Measurements from ENCODE around the gene INHA. TPM values are rescaled to one million over a fixed set of nuclear protein-coding genes. Genes with fewer than 3 reads are reported as not detected.
A peak's percentile ranks its signal among the peaks of the same experiment; 100 is the strongest.

INHA gene
- total and polyA plus RNA-seq, 4 donors: 0.03 to 0.15 (median 0.11) TPM

GRCh38 chr2:219616550-219616949 is 44.4 kb downstream of the INHA start:
- Histone ChIP-seq H3K36me3 (ENCODE audit: control insufficient read depth in 4 of 4, insufficient read depth in 3 of 4, low read depth in 1 of 4, low read length in 3 of 4) (peaks cover 0 to 9% (median 7%) of the 10 kb centered on the region in 4 donors), H3K4me3 (ENCODE audit: low read depth in 1 of 3, low read length in 3 of 3) (no peak overlapping the region), H3K9me3 (ENCODE audit: control insufficient read depth in 4 of 4, low read length in 3 of 4) (no peaks in the 10 kb centered on the region), H3K27me3 (ENCODE audit: control insufficient read depth in 4 of 4, insufficient read depth in 4 of 4, low read length in 3 of 4) (no peaks in the 10 kb centered on the region), H3K27ac (ENCODE audit: low read depth in 1 of 2, low read length in 2 of 2) (no peak overlapping the region), H3K4me1 (ENCODE audit: control insufficient read depth in 4 of 4, insufficient read depth in 4 of 4, low read length in 3 of 4) (peaks cover 0 to 6% (median 0%) of the 10 kb centered on the region in 4 donors), H3K9ac (ENCODE audit: low read depth in 1 of 2, low read length in 2 of 2) (no peak overlapping the region)
- DNase-seq (ENCODE audit: low spot score): no peak
- 67% methylated on average over 4 of the region's 4 CpGs for WGBS
- TF ChIP-seq HNF4A (conservative IDR thresholded peaks at IDR 0.05): no peak
- no peak for TF ChIP-seq JUND (IDR thresholded peaks at IDR 0.05)
- TF ChIP-seq SP1 (IDR thresholded peaks at IDR 0.05): no peak
- no peak for TF ChIP-seq GABPA (IDR thresholded peaks at IDR 0.05 in 1 of 2, conservative IDR thresholded peaks at IDR 0.05 in 1 of 2)
- no peak for TF ChIP-seq TAF1 (conservative IDR thresholded peaks at IDR 0.05)
- TF ChIP-seq, protein P1, sequence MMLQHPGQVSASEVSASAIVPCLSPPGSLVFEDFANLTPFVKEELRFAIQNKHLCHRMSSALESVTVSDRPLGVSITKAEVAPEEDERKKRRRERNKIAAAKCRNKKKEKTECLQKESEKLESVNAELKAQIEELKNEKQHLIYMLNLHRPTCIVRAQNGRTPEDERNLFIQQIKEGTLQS (IDR thresholded peaks at IDR 0.05): no peak
- TF ChIP-seq FOXA1 (IDR thresholded peaks at IDR 0.05): no peak
- TF ChIP-seq YY1 (IDR thresholded peaks at IDR 0.05): no peak
- TF ChIP-seq EGR1 (IDR thresholded peaks at IDR 0.05; ENCODE audit: low read depth in 2 of 2): no peak
- TF ChIP-seq, protein P2, sequence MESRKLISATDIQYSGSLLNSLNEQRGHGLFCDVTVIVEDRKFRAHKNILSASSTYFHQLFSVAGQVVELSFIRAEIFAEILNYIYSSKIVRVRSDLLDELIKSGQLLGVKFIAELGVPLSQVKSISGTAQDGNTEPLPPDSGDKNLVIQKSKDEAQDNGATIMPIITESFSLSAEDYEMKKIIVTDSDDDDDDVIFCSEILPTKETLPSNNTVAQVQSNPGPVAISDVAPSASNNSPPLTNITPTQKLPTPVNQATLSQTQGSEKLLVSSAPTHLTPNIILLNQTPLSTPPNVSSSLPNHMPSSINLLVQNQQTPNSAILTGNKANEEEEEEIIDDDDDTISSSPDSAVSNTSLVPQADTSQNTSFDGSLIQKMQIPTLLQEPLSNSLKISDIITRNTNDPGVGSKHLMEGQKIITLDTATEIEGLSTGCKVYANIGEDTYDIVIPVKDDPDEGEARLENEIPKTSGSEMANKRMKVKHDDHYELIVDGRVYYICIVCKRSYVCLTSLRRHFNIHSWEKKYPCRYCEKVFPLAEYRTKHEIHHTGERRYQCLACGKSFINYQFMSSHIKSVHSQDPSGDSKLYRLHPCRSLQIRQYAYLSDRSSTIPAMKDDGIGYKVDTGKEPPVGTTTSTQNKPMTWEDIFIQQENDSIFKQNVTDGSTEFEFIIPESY (IDR thresholded peaks at IDR 0.05): no peak

GRCh38 chr2:219618733-219619122 is 46.6 kb downstream of the INHA start:
- H3K4me3 ChIP-seq (ENCODE audit: low read depth in 1 of 3, low read length in 3 of 3): no peak overlapping the region
- DNase-seq (ENCODE audit: low spot score): no peak
- no peak overlapping the region for H3K9ac ChIP-seq (ENCODE audit: low read depth in 1 of 2, low read length in 2 of 2)
- peaks cover 0 to 6% (median 0%) of the 10 kb centered on the region in 4 donors for H3K4me1 ChIP-seq (ENCODE audit: control insufficient read depth in 4 of 4, insufficient read depth in 4 of 4, low read length in 3 of 4)
- WGBS: 66% methylated on average over 3 of the region's 3 CpGs
- H3K27ac ChIP-seq (ENCODE audit: low read depth in 1 of 2, low read length in 2 of 2): no peak overlapping the region
- peaks cover 0 to 6% (median 3%) of the 10 kb centered on the region in 4 donors for H3K36me3 ChIP-seq (ENCODE audit: control insufficient read depth in 4 of 4, insufficient read depth in 3 of 4, low read depth in 1 of 4, low read length in 3 of 4)
- H3K27me3 ChIP-seq (ENCODE audit: control insufficient read depth in 4 of 4, insufficient read depth in 4 of 4, low read length in 3 of 4): no peaks in the 10 kb centered on the region
- no peaks in the 10 kb centered on the region for H3K9me3 ChIP-seq (ENCODE audit: control insufficient read depth in 4 of 4, low read length in 3 of 4)
- TF ChIP-seq HNF4A (conservative IDR thresholded peaks at IDR 0.05) (peak in 1 of 2 donors; percentile 16), RXRA (IDR thresholded peaks at IDR 0.05) (no peak)

DNA sequence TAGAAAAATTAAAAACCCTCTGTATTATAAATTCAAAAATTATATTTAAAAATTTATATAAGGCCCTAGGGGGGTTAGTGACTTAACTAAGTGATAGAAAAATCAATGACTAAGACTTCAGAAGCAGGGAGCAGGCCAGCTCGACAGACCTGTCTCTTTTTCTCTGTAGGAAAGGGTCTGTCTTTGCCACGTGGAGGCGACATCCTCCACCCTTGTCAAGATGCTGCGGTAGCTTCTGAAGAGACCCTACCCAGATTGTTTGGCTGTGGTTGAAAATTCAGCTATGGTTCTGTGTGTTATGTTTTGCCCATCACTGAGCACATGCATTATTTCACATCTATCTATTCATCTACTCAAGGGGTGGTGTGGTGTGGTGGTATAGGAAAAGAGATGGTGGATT is 47.1 kb downstream of the INHA start:
- TF ChIP-seq, protein P2 (IDR thresholded peaks at IDR 0.05): no peak
- TF ChIP-seq, protein P1 (IDR thresholded peaks at IDR 0.05): no peak
- TF ChIP-seq RXRA (IDR thresholded peaks at IDR 0.05) (no peak), JUND (IDR thresholded peaks at IDR 0.05) (no peak), RAD21 (IDR thresholded peaks at IDR 0.05) (no peak), SP1 (IDR thresholded peaks at IDR 0.05) (no peak), FOXA2 (IDR thresholded peaks at IDR 0.05) (no peak), GABPA (IDR thresholded peaks at IDR 0.05 in 1 of 2, conservative IDR thresholded peaks at IDR 0.05 in 1 of 2) (no peak), HNF4A (conservative IDR thresholded peaks at IDR 0.05) (no peak), TAF1 (conservative IDR thresholded peaks at IDR 0.05) (no peak), YY1 (IDR thresholded peaks at IDR 0.05) (no peak), HNF4G (IDR thresholded peaks at IDR 0.05) (no peak), FOXA1 (IDR thresholded peaks at IDR 0.05) (no peak)
- TF ChIP-seq, protein P3, sequence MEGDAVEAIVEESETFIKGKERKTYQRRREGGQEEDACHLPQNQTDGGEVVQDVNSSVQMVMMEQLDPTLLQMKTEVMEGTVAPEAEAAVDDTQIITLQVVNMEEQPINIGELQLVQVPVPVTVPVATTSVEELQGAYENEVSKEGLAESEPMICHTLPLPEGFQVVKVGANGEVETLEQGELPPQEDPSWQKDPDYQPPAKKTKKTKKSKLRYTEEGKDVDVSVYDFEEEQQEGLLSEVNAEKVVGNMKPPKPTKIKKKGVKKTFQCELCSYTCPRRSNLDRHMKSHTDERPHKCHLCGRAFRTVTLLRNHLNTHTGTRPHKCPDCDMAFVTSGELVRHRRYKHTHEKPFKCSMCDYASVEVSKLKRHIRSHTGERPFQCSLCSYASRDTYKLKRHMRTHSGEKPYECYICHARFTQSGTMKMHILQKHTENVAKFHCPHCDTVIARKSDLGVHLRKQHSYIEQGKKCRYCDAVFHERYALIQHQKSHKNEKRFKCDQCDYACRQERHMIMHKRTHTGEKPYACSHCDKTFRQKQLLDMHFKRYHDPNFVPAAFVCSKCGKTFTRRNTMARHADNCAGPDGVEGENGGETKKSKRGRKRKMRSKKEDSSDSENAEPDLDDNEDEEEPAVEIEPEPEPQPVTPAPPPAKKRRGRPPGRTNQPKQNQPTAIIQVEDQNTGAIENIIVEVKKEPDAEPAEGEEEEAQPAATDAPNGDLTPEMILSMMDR (IDR thresholded peaks at IDR 0.05; ENCODE audit: low read depth, low read length, missing input control): no peak
- TF ChIP-seq, protein P4, sequence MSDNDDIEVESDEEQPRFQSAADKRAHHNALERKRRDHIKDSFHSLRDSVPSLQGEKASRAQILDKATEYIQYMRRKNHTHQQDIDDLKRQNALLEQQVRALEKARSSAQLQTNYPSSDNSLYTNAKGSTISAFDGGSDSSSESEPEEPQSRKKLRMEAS (IDR thresholded peaks at IDR 0.05): no peak
- DNase-seq (ENCODE audit: low spot score): no peak
- Histone ChIP-seq H3K36me3 (ENCODE audit: control insufficient read depth in 4 of 4, insufficient read depth in 3 of 4, low read depth in 1 of 4, low read length in 3 of 4) (peaks cover 0 to 6% (median 3%) of the 10 kb centered on the region in 4 donors), H3K9ac (ENCODE audit: low read depth in 1 of 2, low read length in 2 of 2) (no peak overlapping the region), H3K27ac (ENCODE audit: low read depth in 1 of 2, low read length in 2 of 2) (no peak overlapping the region), H3K9me3 (ENCODE audit: control insufficient read depth in 4 of 4, low read length in 3 of 4) (no peaks in the 10 kb centered on the region), H3K4me1 (ENCODE audit: control insufficient read depth in 4 of 4, insufficient read depth in 4 of 4, low read length in 3 of 4) (peaks cover 0 to 6% (median 0%) of the 10 kb centered on the region in 4 donors), H3K27me3 (ENCODE audit: control insufficient read depth in 4 of 4, insufficient read depth in 4 of 4, low read length in 3 of 4) (no peaks in the 10 kb centered on the region), H3K4me3 (ENCODE audit: low read depth in 1 of 3, low read length in 3 of 3) (no peak overlapping the region)
- 78% methylated on average over 4 of the region's 4 CpGs for WGBS
